Measurements from ENCODE around the gene DMRTA2. TPM values are rescaled to one million over a fixed set of nuclear protein-coding genes. Genes with fewer than 3 reads are reported as not detected.

The DMRTA2 gene
- total RNA-seq, 1 donor from 2014 or later = not detected

DNA sequence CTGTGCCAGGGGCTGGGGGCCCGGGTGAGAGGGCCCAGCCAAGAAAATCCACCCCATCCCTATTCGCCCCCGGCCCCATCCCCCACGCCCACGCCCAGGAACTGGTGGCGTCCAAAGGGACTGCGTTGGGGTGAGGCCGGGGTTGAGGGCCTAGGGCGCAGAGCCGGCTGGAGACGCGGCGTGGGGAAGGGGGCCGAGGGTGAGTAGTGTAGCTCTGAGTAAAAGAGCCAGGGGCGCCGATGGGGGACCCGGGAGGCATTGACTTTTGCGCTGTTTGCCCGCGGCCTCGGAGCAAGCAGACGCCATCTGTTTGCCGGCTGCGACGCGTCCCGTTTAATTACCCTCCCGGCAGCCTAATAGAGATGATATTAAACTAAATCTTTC is 3.5 kb upstream of the DMRTA2 start:
- peaks cover 100% of the 10 kb centered on the region for H3K27me3 Mint-ChIP-seq (ENCODE audit: low read depth)
- H3K9me3 Mint-ChIP-seq = no peaks in the 10 kb centered on the region
- H3K4me1 Mint-ChIP-seq = peaks cover 29% of the 10 kb centered on the region
- H3K4me3 Mint-ChIP-seq = no peak overlapping the region
- no peak for DNase-seq (ENCODE audit: low read depth, low spot score)
- peaks cover 5% of the 10 kb centered on the region for H3K36me3 Mint-ChIP-seq (ENCODE audit: low read depth)
- TF ChIP-seq, protein P1, sequence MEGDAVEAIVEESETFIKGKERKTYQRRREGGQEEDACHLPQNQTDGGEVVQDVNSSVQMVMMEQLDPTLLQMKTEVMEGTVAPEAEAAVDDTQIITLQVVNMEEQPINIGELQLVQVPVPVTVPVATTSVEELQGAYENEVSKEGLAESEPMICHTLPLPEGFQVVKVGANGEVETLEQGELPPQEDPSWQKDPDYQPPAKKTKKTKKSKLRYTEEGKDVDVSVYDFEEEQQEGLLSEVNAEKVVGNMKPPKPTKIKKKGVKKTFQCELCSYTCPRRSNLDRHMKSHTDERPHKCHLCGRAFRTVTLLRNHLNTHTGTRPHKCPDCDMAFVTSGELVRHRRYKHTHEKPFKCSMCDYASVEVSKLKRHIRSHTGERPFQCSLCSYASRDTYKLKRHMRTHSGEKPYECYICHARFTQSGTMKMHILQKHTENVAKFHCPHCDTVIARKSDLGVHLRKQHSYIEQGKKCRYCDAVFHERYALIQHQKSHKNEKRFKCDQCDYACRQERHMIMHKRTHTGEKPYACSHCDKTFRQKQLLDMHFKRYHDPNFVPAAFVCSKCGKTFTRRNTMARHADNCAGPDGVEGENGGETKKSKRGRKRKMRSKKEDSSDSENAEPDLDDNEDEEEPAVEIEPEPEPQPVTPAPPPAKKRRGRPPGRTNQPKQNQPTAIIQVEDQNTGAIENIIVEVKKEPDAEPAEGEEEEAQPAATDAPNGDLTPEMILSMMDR (conservative IDR thresholded peaks at IDR 0.05) = no peak
- no peak overlapping the region for H3K27ac Mint-ChIP-seq (ENCODE audit: unreplicated experiment)

DNA sequence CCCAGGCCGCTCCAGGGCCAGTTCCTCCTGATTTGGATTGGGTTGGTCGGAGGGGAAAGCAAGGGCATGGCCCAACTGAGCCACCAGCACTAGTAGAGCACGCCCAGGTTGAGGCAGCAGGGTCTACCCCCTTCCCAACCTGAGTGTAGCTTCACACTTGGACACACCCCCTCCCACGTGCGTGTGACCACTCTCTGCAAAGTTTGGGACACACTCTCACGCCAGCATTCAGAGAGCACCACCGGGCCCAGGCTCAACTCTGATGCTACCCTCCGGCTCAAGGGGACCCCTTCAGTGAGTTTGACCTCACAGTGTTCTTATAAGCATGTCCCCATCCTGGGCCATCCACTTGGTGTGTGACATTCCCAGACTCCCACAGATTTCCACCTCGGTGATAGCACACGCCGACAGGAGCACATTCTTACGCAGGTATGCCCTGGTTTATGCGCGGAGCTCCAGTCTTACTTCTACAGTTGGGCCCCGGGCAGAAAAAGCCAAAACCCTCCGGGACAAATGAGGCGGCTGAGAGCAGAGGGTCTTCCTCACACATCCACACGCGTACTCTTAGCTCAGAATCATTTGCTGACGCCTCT is 3.0 kb upstream of the DMRTA2 start:
- Mint-ChIP-seq H3K9me3 (no peaks in the 10 kb centered on the region), H3K4me3 (peak overlapping the region; percentile 18), H3K4me1 (peaks cover 30% of the 10 kb centered on the region), H3K27ac (ENCODE audit: unreplicated experiment) (no peak overlapping the region), H3K27me3 (ENCODE audit: low read depth) (peaks cover 99% of the 10 kb centered on the region), H3K36me3 (ENCODE audit: low read depth) (peaks cover 6% of the 10 kb centered on the region)
- DNase-seq (ENCODE audit: low read depth, low spot score) = no peak
- TF ChIP-seq, protein P1 (conservative IDR thresholded peaks at IDR 0.05) = no peak

DNA sequence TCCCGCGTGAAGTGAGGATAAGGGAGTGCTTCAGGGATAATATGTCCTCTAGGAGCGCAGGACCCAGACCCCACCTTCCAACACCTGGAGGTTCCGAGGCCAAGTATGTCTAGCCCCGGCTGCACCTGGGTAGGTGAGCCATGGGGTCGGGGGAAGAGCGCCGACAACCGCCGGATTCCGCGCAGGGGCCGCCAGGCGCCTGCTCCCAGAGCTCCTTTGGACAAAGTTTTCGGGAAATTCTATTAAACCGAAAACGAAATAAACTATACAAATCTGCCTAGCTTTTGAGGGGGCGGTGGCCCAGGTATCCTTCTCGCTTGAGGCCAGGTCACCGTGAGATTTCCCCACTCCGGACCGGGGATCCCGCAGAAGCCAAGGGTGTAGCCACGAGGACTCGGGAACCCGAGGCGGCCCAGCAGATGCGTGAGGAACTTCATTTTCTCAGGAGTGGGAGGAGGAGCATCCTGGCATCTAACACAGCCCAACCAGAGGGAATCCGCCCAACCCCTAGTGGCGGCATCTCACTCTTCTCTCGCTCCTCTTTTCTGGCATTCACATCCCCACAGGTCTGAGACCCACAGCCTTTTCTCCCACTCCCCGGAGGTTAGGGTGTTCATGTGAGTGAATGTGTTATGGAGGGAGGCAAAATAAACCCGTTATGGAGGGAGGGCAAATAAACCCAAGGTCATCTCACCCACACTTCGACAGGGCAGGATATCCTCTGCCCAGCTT is 2.3 kb upstream of the DMRTA2 start:
- no peak for DNase-seq (ENCODE audit: low read depth, low spot score)
- Mint-ChIP-seq H3K9me3 (no peaks in the 10 kb centered on the region), H3K4me1 (peaks cover 31% of the 10 kb centered on the region), H3K4me3 (peak overlapping the region; percentile 60), H3K27ac (ENCODE audit: unreplicated experiment) (no peak overlapping the region), H3K27me3 (ENCODE audit: low read depth) (peaks cover 99% of the 10 kb centered on the region), H3K36me3 (ENCODE audit: low read depth) (peaks cover 6% of the 10 kb centered on the region)
- TF ChIP-seq, protein P1 (conservative IDR thresholded peaks at IDR 0.05) = peak; percentile 26

DNA sequence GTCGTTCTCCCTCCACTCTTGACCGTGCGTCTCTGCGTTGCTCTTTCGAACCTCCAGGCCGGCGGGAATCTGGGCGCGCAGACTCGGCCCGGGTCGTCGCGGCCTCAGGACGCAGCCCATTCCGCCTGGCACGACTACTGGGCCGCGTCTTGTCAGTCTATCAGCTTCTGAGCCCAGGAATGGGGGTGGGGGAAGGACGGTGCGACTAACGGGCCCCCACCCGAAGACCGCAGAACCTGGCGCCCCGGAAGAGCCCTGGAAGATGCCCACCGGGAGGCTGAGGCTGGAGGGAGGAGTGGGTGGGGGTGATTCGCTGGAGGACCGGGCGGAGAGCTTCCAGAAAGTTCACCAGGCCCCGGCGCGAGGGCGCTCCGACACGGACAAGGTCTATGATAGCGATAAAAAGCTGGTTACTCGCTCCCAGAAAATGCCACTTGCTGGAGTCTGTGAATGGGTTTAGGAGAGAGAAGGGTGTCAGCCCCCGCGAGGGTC is 1.7 kb upstream of the DMRTA2 start:
- Mint-ChIP-seq H3K27ac (ENCODE audit: unreplicated experiment) (no peak overlapping the region), H3K4me3 (peak overlapping the region; percentile 60), H3K36me3 (ENCODE audit: low read depth) (peaks cover 6% of the 10 kb centered on the region), H3K27me3 (ENCODE audit: low read depth) (peaks cover 99% of the 10 kb centered on the region), H3K9me3 (no peaks in the 10 kb centered on the region), H3K4me1 (peaks cover 37% of the 10 kb centered on the region)
- DNase-seq (ENCODE audit: low read depth, low spot score) = no peak
- TF ChIP-seq, protein P1 (conservative IDR thresholded peaks at IDR 0.05) = no peak

DNA sequence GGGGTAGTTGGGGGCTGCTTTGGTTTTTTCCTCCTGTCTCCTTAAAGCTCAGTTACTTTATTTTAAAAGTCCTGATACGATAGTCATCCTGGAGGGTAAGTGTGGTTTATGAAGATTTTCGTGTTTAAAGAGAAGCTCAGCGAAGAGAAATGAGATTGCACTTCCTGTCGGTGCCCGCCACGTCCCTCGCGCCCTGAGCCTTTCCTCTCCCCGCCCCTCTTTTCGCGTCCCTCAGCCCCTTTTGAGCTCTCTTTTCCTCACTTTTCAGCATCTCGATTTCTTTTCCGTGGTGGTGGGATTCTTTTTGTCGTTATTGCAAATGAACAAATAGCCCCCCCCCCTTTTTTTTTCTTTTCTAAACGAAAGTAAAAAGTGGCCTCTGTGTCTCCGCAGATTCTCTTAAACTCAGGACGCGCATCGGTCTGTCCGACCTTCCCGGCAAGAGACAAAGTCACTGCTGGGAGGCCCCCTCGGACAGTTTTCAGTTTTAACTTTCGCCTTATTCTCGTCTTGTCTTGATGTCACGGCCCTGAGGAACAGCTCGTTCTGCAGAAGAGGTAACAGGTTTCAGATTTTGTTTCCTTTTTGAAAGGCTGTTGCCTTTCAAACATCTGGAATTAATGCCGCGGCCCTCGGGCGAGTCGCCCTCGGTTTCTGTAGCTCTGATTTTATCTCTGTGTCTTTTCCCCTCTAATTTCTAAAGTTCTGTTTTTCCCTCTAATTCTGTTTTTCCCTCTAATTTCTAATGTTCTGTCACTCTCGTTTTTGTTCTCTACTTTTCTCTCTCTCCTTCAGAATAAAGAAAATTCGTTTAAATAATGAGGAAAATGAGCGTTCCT is 1.0 kb upstream of the DMRTA2 start:
- H3K36me3 Mint-ChIP-seq (ENCODE audit: low read depth) = peaks cover 6% of the 10 kb centered on the region
- no peak for DNase-seq (ENCODE audit: low read depth, low spot score)
- H3K27me3 Mint-ChIP-seq (ENCODE audit: low read depth) = peaks cover 99% of the 10 kb centered on the region
- peaks cover 37% of the 10 kb centered on the region for H3K4me1 Mint-ChIP-seq
- no peak overlapping the region for H3K27ac Mint-ChIP-seq (ENCODE audit: unreplicated experiment)
- H3K9me3 Mint-ChIP-seq = no peaks in the 10 kb centered on the region
- peak overlapping the region; percentile 67 for H3K4me3 Mint-ChIP-seq
- TF ChIP-seq, protein P1 (conservative IDR thresholded peaks at IDR 0.05) = no peak

Measured in neural crest cell (in vitro differentiated cells).